Measurements from ENCODE around the gene TWNK.

- TF ChIP-seq CTCF (tag by site-specific recombination; IDR thresholded peaks at IDR 0.05) (no peak), ZBTB17 (tag by site-specific recombination; IDR thresholded peaks at IDR 0.05) (no peak), REST (tag by site-specific recombination; IDR thresholded peaks at IDR 0.05) (no peak), ZNF426 (tag by site-specific recombination; IDR thresholded peaks at IDR 0.05) (no peak), ZNF521 (tag by site-specific recombination; IDR thresholded peaks at IDR 0.05) (no peak), SETDB1 (IDR thresholded peaks at IDR 0.05; ENCODE audit: insufficient read length, low read length) (no peak), ZNF398 (tag by site-specific recombination; IDR thresholded peaks at IDR 0.05) (no peak), PATZ1 (tag by site-specific recombination; IDR thresholded peaks at IDR 0.05) (no peak), ZBTB20 (tag by site-specific recombination; IDR thresholded peaks at IDR 0.05) (no peak)
Measured at GRCh38 chr10:101035916-101036702, 48.8 kb downstream of the TWNK start.
